BJ (cell line): ENCODE results near the gene C17orf58. TPM values are rescaled to one million over a fixed set of nuclear protein-coding genes. Genes with fewer than 3 reads are reported as not detected.
"Not testable (repeated sequence)": the region's sequence is repeated elsewhere in the genome, so short reads cannot be mapped to it uniquely, and the experiment has no call there.

Experiments used
- CTCF ChIA-PET: fragments of 350-600 bp; formaldehyde crosslinking; extraction: SDS; loops from one replicate; lab custom pipeline; 2021; ENCODE audit warnings: antibody characterized with exemption, inconsistent platforms; lab: Yijun Ruan, JAX
- POLR2A ChIA-PET: fragments of 300-600 bp; sonication (Branson Sonifier 250); formaldehyde crosslinking; extraction: SDS; loops from one replicate; lab custom pipeline; 2021; ENCODE audit warnings: antibody characterized with exemption; lab: Charles Lee
- DNase-seq: peaks from one replicate; pipeline ENCODE4 v3.0.0-alpha.2; 2011; ENCODE audit warnings: low read depth
- H3K27me3 ChIP-seq: 2 replicates; pipeline ENCODE4 v1.6.0; 2011; ENCODE audit warnings: low read length; ENCODE audit not compliant: control insufficient read depth, insufficient read depth
- H3K36me3 ChIP-seq: 2 replicates; pipeline ENCODE4 v1.5.1; 2011; ENCODE audit warnings: low read length; ENCODE audit not compliant: control insufficient read depth, insufficient read depth
- H3K4me3 ChIP-seq: 2 replicates; pipeline ENCODE4 v1.5.1; 2011; ENCODE audit warnings: low read depth, mild to moderate bottlenecking, control low read depth, low read length
- CTCF ChIP-seq: IDR thresholded peaks from 2 replicates; pipeline ENCODE4 v1.5.1; 2011; ENCODE audit warnings: low read depth, mild to moderate bottlenecking, control low read depth, inconsistent platforms, low read length, moderate library complexity; ENCODE audit not compliant: insufficient read depth
- polyA plus RNA-seq: library from polyadenylated mRNA; depleted of rRNA; stranded (reverse); fragments of >200 nt; gene quantifications from 2 replicates; pipeline ENCODE4 v1.2.3, GENCODE V29; 2011

The C17orf58 gene
- polyA plus RNA-seq, 1 experiment, result 8.9 TPM

- CTCF ChIA-PET, result no interaction called here
- Histone ChIP-seq H3K4me3 (no peak overlapping the region), H3K27me3 (no peaks in the 10 kb centered on the region), H3K36me3 (peaks cover 5% of the 10 kb centered on the region)
- POLR2A ChIA-PET, result no interaction called here
- TF ChIP-seq CTCF, result no peak
- DNase-seq, result no peak
Observed at GRCh38 chr17:67974185-67974584, 22.1 kb downstream of the C17orf58 start.

- no peak for TF ChIP-seq CTCF
- ChIA-PET CTCF (no interaction called here), POLR2A (no interaction called here)
- Histone ChIP-seq H3K27me3 (no peaks in the 10 kb centered on the region), H3K36me3 (peaks cover 4% of the 10 kb centered on the region), H3K4me3 (no peak overlapping the region)
- DNase-seq, result no peak
Observed at GRCh38 chr17:67970783-67971182, 25.5 kb downstream of the C17orf58 start.

- H3K36me3 ChIP-seq, result not testable (repeated sequence)
- CTCF ChIA-PET, result interaction anchor here (0.7 to 0.9 kb wide), 3 partner anchors 10 to 94 kb away, joined by 3 to 4 read pairs (median 3); no protein-coding TSS in a partner anchor
Observed at GRCh38 chr17:67963145-67963572, 33.1 kb downstream of the C17orf58 start.

GRCh38 chr17:67962156-67962555 is 34.1 kb downstream of the C17orf58 start:
- POLR2A ChIA-PET, DNase-seq, H3K4me3 ChIP-seq, H3K36me3 ChIP-seq, H3K27me3 ChIP-seq, CTCF ChIA-PET: not testable (repeated sequence)

More at GRCh38 chr17:67963145-67963572, 33.1 kb downstream of the C17orf58 start:
- TF ChIP-seq CTCF, result peak; percentile 53
- H3K4me3 ChIP-seq, H3K27me3 ChIP-seq, POLR2A ChIA-PET: not testable (repeated sequence)
- peak; percentile 19 for DNase-seq

- H3K4me3 ChIP-seq, H3K27me3 ChIP-seq, DNase-seq, POLR2A ChIA-PET, H3K36me3 ChIP-seq: not testable (repeated sequence)
- CTCF ChIA-PET, result interaction anchor here (0.9 to 1.2 kb wide), 4 partner anchors 17 to 241 kb away, joined by 3 to 4 read pairs (median 3); no protein-coding TSS in a partner anchor
Observed at GRCh38 chr17:67960276-67960675, 36.0 kb downstream of the C17orf58 start.

GRCh38 chr17:67959510-67959909 is 36.8 kb downstream of the C17orf58 start:
- H3K4me3 ChIP-seq, result no peak overlapping the region
- H3K36me3 ChIP-seq, result peaks cover 4% of the 10 kb centered on the region
- no peaks in the 10 kb centered on the region for H3K27me3 ChIP-seq
- DNase-seq, result no peak
- ChIA-PET POLR2A (no interaction called here), CTCF (interaction anchor here (0.9 to 2.4 kb wide), 4 partner anchors 11 to 238 kb away, joined by 3 to 5 read pairs (median 3); no protein-coding TSS in a partner anchor)
- TF ChIP-seq CTCF, result no peak
